Esophagus muscularis mucosa (tissue), 4 donors: ENCODE results near the gene F7. TPM values are rescaled to one million over a fixed set of nuclear protein-coding genes. Genes with fewer than 3 reads are reported as not detected.

Source experiments
- DNase-seq: peaks from one replicate; pipeline ENCODE4 v3.0.0-alpha.2; 2017; ENCODE audit errors: extremely low spot score
- H3K27ac ChIP-seq, 4 donors: fragments of 200-600 bp; sonication (generic); replicated peaks in 1 of 4; 1 replicate in 3 of 4; 2 replicates in 1 of 4; pipeline ENCODE4 v1.5.1; 2016 to 2019; ENCODE audit warnings: mild to moderate bottlenecking in 1 of 4
- H3K27me3 ChIP-seq, 4 donors: fragments of 200-600 bp; sonication (generic); one replicate each; pipeline versions ENCODE4 v1.5.1 to v1.6.0; 2016 to 2019
- H3K36me3 ChIP-seq, 4 donors: fragments of 200-600 bp; sonication (generic); one replicate each; pipeline ENCODE4 v1.5.1; 2016 to 2019
- H3K4me1 ChIP-seq, 4 donors: fragments of 200-600 bp; sonication (generic); one replicate each; pipeline ENCODE4 v1.5.1; 2016 to 2019
- H3K4me3 ChIP-seq, 4 donors: fragments of 200-600 bp; sonication (generic); 1 replicate in 2 of 4; 2 replicates in 2 of 4; pipeline ENCODE4 v1.5.1; 2016 to 2019; ENCODE audit warnings: mild to moderate bottlenecking in 4 of 4, moderate library complexity in 1 of 4
- H3K9me3 ChIP-seq, 4 donors: fragments of 200-600 bp; sonication (generic); 1 replicate in 3 of 4; 2 replicates in 1 of 4; pipeline ENCODE4 v1.5.1; 2016 to 2019
- CTCF ChIP-seq, 3 experiments: fragments of 200-600 bp in 2 of 3; fragments of 450-650 bp in 1 of 3; sonication (generic) in 2 of 3; IDR thresholded peaks; one replicate each; pipeline ENCODE4 v1.5.1; 2017 to 2019; ENCODE audit warnings: antibody characterized with exemption in 3 of 3, mild to moderate bottlenecking in 2 of 3, moderate library complexity in 1 of 3
- EP300 ChIP-seq: sonication (generic); formaldehyde crosslinking; IDR thresholded peaks from one replicate; pipeline ENCODE4 v1.6.1; 2017; ENCODE audit warnings: antibody characterized with exemption
- POLR2A ChIP-seq: fragments of 450-650 bp; IDR thresholded peaks from one replicate; pipeline ENCODE4 v1.6.1; 2017; ENCODE audit warnings: antibody characterized with exemption, moderate library complexity, mild to moderate bottlenecking, low read depth
- POLR2AphosphoS5 ChIP-seq, 2 donors: sonication (generic); formaldehyde crosslinking; IDR thresholded peaks; one replicate each; pipeline ENCODE4 v1.6.1; 2017; ENCODE audit warnings: antibody characterized with exemption in 2 of 2
- WGBS: methylation state at CpG from one replicate; pipeline ENCODE4 v1.1.5; 2018; 5-methylcytosine and 5-hydroxymethylcytosine counted together
- intact Hi-C: fragments of 100-400 bp; cut with DNase I; formaldehyde crosslinking; loops from one replicate; pipeline ENCODE4 v1.15.1; 2023
- total RNA-seq, 4 donors: library from RNA; depleted of rRNA; stranded (reverse); fragments of >200 nt; gene quantifications; one replicate each; pipeline versions ENCODE4 v1.1.0 to v1.2.1, GENCODE V29; 2016

F7 gene
- total RNA-seq, 4 donors from 2014 or later = 0.66 to 1.6 TPM; not detected in 2

- intact Hi-C loops = no loop called here
- peaks cover 0 to 88% (median 18%) of the 10 kb centered on the region in 4 donors for H3K36me3 ChIP-seq
Measured at GRCh38 chr13:113090806-113091205, 14.8 kb upstream of the F7 start.

GRCh38 chr13:113091211-113091771 is 14.3 kb upstream of the F7 start:
- WGBS = 84% methylated on average over 18 of the region's 30 CpGs
- intact Hi-C loops = no loop called here
- DNase-seq = no peak
- H3K4me3 ChIP-seq = no peak overlapping the region
- peaks cover 0 to 88% (median 19%) of the 10 kb centered on the region in 4 donors for H3K36me3 ChIP-seq
- no peak overlapping the region for H3K27ac ChIP-seq
- no peaks in the 10 kb centered on the region for H3K4me1 ChIP-seq
- H3K9me3 ChIP-seq = no peaks in the 10 kb centered on the region
- TF ChIP-seq POLR2A = no peak
- no peak for TF ChIP-seq POLR2AphosphoS5 (IDR thresholded peaks at IDR 0.05)
- no peak for TF ChIP-seq CTCF (IDR thresholded peaks at IDR 0.05)
- TF ChIP-seq EP300 = no peak
- peaks cover 0 to 50% (median 0%) of the 10 kb centered on the region in 4 donors for H3K27me3 ChIP-seq

More at GRCh38 chr13:113090806-113091205, 14.8 kb upstream of the F7 start:
- no peak overlapping the region for H3K4me3 ChIP-seq
- TF ChIP-seq CTCF (IDR thresholded peaks at IDR 0.05) (no peak), POLR2A (no peak), POLR2AphosphoS5 (IDR thresholded peaks at IDR 0.05) (no peak), EP300 (no peak)
- WGBS = 90% methylated on average over 24 of the region's 24 CpGs
- no peaks in the 10 kb centered on the region for H3K9me3 ChIP-seq
- no peak for DNase-seq
- H3K27ac ChIP-seq = no peak overlapping the region
- H3K27me3 ChIP-seq = peaks cover 0 to 50% (median 0%) of the 10 kb centered on the region in 4 donors
- no peaks in the 10 kb centered on the region for H3K4me1 ChIP-seq

GRCh38 chr13:113091891-113092775 is 13.5 kb upstream of the F7 start:
- WGBS = 89% methylated on average over 23 of the region's 33 CpGs
- DNase-seq = no peak

DNA sequence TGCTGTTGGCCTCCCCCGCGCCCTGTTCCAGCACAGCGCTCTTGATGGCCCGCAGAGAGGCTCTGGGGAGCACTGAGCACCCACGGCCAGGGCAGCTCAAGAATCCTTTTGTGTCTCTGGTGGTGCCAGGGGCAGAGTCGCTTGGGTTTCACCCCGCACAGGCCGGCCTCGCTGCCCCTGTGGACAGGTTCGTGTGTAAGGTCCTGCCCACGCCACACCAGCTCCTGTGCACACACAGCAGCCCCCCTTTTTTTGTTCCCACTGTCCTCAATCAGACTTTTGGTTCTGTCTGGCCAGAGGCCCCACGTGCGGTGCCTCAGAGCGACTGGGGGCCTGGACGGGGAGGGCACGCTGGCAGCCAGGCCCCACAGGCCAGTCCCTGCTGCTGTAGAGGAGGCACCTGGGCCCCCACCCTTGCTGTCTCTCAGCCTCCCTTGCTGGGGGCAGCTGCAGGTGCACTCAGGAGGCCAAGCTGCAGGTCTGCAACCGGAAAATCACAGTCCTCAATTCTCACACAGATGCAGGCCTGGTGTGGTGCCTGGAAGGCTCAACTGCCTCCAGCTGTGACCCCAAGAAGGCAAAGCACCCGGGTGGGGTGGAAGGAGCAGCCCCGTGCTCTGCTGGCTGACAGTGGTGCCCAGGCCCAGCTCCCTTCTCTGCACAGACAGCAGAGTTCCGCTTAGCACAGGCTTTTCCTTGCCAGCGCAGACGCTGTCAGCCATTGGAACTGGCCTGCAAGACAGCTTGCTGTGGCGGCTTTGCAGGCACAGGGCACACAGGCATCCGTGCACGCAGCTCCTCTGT is 12.6 kb upstream of the F7 start:
- Histone ChIP-seq H3K4me1 (no peaks in the 10 kb centered on the region), H3K9me3 (no peaks in the 10 kb centered on the region), H3K36me3 (peaks cover 0 to 86% (median 17%) of the 10 kb centered on the region in 4 donors), H3K27ac (no peak overlapping the region), H3K4me3 (no peak overlapping the region), H3K27me3 (peaks cover 0 to 51% (median 0%) of the 10 kb centered on the region in 4 donors)
- intact Hi-C loops = no loop called here
- no peak for TF ChIP-seq EP300
- TF ChIP-seq CTCF (IDR thresholded peaks at IDR 0.05) = no peak
- TF ChIP-seq POLR2AphosphoS5 (IDR thresholded peaks at IDR 0.05) = no peak
- TF ChIP-seq POLR2A = no peak
- WGBS = 85% methylated on average over 21 of the region's 25 CpGs
- no peak for DNase-seq

More at GRCh38 chr13:113091891-113092775, 13.5 kb upstream of the F7 start:
- Histone ChIP-seq H3K27me3 (peaks cover 0 to 51% (median 0%) of the 10 kb centered on the region in 4 donors), H3K4me1 (no peaks in the 10 kb centered on the region), H3K9me3 (no peaks in the 10 kb centered on the region), H3K27ac (no peak overlapping the region), H3K36me3 (peaks cover 0 to 86% (median 20%) of the 10 kb centered on the region in 4 donors), H3K4me3 (no peak overlapping the region)
- no peak for TF ChIP-seq CTCF (IDR thresholded peaks at IDR 0.05)
- intact Hi-C loops = no loop called here
